Left ventricle myocardium inferior (tissue), 1 donor: Measurements from ENCODE around the gene A3GALT2. TPM values are rescaled to one million over a fixed set of nuclear protein-coding genes. Genes with fewer than 3 reads are reported as not detected.
A peak's percentile ranks its signal among the peaks of the same experiment; 100 is the strongest.

ENCODE experiments used
- DNase-seq: peaks from one replicate; pipeline ENCODE4 v3.0.0-alpha.2; 2020
- H3K27ac ChIP-seq: fragments of 200-600 bp; replicated peaks from 2 replicates; pipeline ENCODE4 v1.8.0; 2021
- H3K27me3 ChIP-seq: fragments of 200-600 bp; 2 replicates; pipeline ENCODE4 v1.8.0; 2021; ENCODE audit warnings: low read depth
- H3K36me3 ChIP-seq: fragments of 200-600 bp; 2 replicates; pipeline ENCODE4 v1.8.0; 2021
- H3K4me1 ChIP-seq: fragments of 200-600 bp; 2 replicates; pipeline ENCODE4 v1.8.0; 2021
- H3K4me3 ChIP-seq: fragments of 200-600 bp; 2 replicates; pipeline ENCODE4 v1.8.0; 2021; ENCODE audit warnings: mild to moderate bottlenecking, moderate library complexity
- H3K9me3 ChIP-seq: fragments of 200-600 bp; replicated peaks from 2 replicates; pipeline ENCODE4 v1.8.0; 2021
- CTCF ChIP-seq: fragments of 200-600 bp; IDR thresholded peaks from 2 replicates; pipeline ENCODE4 v1.8.0; 2021; ENCODE audit warnings: antibody characterized with exemption, mild to moderate bottlenecking, borderline replicate concordance
- intact Hi-C: fragments of 100-400 bp; cut with micrococcal nuclease; formaldehyde crosslinking; loops from one replicate; pipeline ENCODE4 v1.11.0; 2022
- total RNA-seq: library from RNA; stranded (reverse); fragmentation: NEBNext Ultra II Directional; extraction: Animal tissue kit (Norgen Biotek cat#: 25700); gene quantifications from one replicate; pipeline ENCODE4 v1.2.1, GENCODE V29; 2021
- donor health status: DM: no; HTN: yes; CAD: no; lungs with severe emphysema.

The A3GALT2 gene
- total RNA-seq, 1 donor from 2014 or later = not detected

- TF ChIP-seq CTCF = no peak
- Histone ChIP-seq H3K4me1 (peaks cover 44% of the 10 kb centered on the region), H3K4me3 (no peak overlapping the region), H3K9me3 (no peaks in the 10 kb centered on the region), H3K36me3 (peaks cover 33% of the 10 kb centered on the region), H3K27ac (peak overlapping the region; percentile 56), H3K27me3 (no peaks in the 10 kb centered on the region)
- DNase-seq = no peak
- intact Hi-C loops = no loop called here
Observed at GRCh38 chr1:33288976-33289857, 31.7 kb downstream of the A3GALT2 start.

GRCh38 chr1:33287317-33287716 lies 33.6 kb downstream of the A3GALT2 start:
- peaks cover 44% of the 10 kb centered on the region for H3K36me3 ChIP-seq

GRCh38 chr1:33286451-33287185 lies 34.3 kb downstream of the A3GALT2 start:
- H3K27ac ChIP-seq = peak overlapping the region; percentile 51
- intact Hi-C loops = no loop called here
- H3K4me1 ChIP-seq = peaks cover 44% of the 10 kb centered on the region
- H3K9me3 ChIP-seq = no peaks in the 10 kb centered on the region
- peaks cover 51% of the 10 kb centered on the region for H3K36me3 ChIP-seq
- no peaks in the 10 kb centered on the region for H3K27me3 ChIP-seq
- no peak for TF ChIP-seq CTCF
- no peak for DNase-seq
- no peak overlapping the region for H3K4me3 ChIP-seq

More at GRCh38 chr1:33287317-33287716, 33.6 kb downstream of the A3GALT2 start:
- H3K4me3 ChIP-seq = no peak overlapping the region
- H3K27me3 ChIP-seq = no peaks in the 10 kb centered on the region
- H3K4me1 ChIP-seq = peaks cover 44% of the 10 kb centered on the region
- H3K9me3 ChIP-seq = no peaks in the 10 kb centered on the region
- intact Hi-C loops = no loop called here
- no peak for DNase-seq
- TF ChIP-seq CTCF = no peak
- H3K27ac ChIP-seq = peak overlapping the region; percentile 51

- no peak overlapping the region for H3K4me3 ChIP-seq
- intact Hi-C loops = no loop called here
- H3K36me3 ChIP-seq = peaks cover 67% of the 10 kb centered on the region
Observed at GRCh38 chr1:33284049-33284448, 36.8 kb downstream of the A3GALT2 start.

More at GRCh38 chr1:33284049-33284448, 36.8 kb downstream of the A3GALT2 start:
- Histone ChIP-seq H3K9me3 (no peaks in the 10 kb centered on the region), H3K4me1 (peaks cover 35% of the 10 kb centered on the region), H3K27ac (no peak overlapping the region), H3K27me3 (no peaks in the 10 kb centered on the region)
- DNase-seq = no peak
- TF ChIP-seq CTCF = no peak
